Stimulated activated CD4-positive, alpha-beta T cell treated with anti-CD3 and anti-CD28 coated beads, Interleukin-15, amount 100 ng/mL, for 48 hours (primary cell): ENCODE data around the gene TRMT61A.
"Not testable (repeated sequence)": the region's sequence is repeated elsewhere in the genome, so short reads cannot be mapped to it uniquely, and the experiment has no call there.

Experiments
- DNase-seq, 2 donors: peaks; one replicate each; pipeline ENCODE4 v3.0.0-alpha.2; 2020; ENCODE audit warnings: low read depth in 2 of 2

TRMT61A gene

GRCh38 chr14:103522649-103523574 lies 6.1 kb upstream of the TRMT61A start, which contains the start of gene CKB:
TSS of gene CKB (minus strand) at chr14:103522830. CDS start at chr14:103522493, 337 bp downstream.
- DNase-seq = no peak

- no peak for DNase-seq
Observed at GRCh38 chr14:103523575-103523954, 5.4 kb upstream of the TRMT61A start.

- DNase-seq = no peak
Observed at GRCh38 chr14:103524002-103524935, 4.7 kb upstream of the TRMT61A start.

- not testable (repeated sequence) for DNase-seq
Observed at GRCh38 chr14:103525430-103526246, 3.4 kb upstream of the TRMT61A start.

GRCh38 chr14:103526247-103526913 lies 2.6 kb upstream of the TRMT61A start:
- DNase-seq = no peak

- DNase-seq = no peak
Observed at GRCh38 chr14:103526914-103527248, 2.1 kb upstream of the TRMT61A start.

GRCh38 chr14:103527408-103528145 lies 1.4 kb upstream of the TRMT61A start:
- DNase-seq = peak in 1 of 2 donors; percentile 23

- no peak for DNase-seq
Observed at GRCh38 chr14:103528146-103528586, 830 bp upstream of the TRMT61A start.

GRCh38 chr14:103529383-103530365 lies 678 bp downstream of the TRMT61A start:
- no peak for DNase-seq

- DNase-seq = no peak
Observed at GRCh38 chr14:103530390-103530789, 1.4 kb downstream of the TRMT61A start.

GRCh38 chr14:103530831-103531230 lies 1.8 kb downstream of the TRMT61A start:
- DNase-seq = no peak

GRCh38 chr14:103531421-103532215 lies 2.6 kb downstream of the TRMT61A start:
- no peak for DNase-seq

GRCh38 chr14:103532216-103533136 lies 3.5 kb downstream of the TRMT61A start:
- DNase-seq = no peak

- DNase-seq = no peak
Observed at GRCh38 chr14:103533137-103533998, 4.4 kb downstream of the TRMT61A start.

- no peak for DNase-seq
Observed at GRCh38 chr14:103533999-103534575, 5.1 kb downstream of the TRMT61A start.

GRCh38 chr14:103534576-103535061 lies 5.6 kb downstream of the TRMT61A start:
- DNase-seq = no peak
